ENCODE results near the gene POU2F2. TPM values are rescaled to one million over a fixed set of nuclear protein-coding genes. Genes with fewer than 3 reads are reported as not detected.

POU2F2 gene
- polyA plus RNA-seq, 1 of the 3 experiments (the other 2 are of a cell fraction): 0.49 TPM

DNA sequence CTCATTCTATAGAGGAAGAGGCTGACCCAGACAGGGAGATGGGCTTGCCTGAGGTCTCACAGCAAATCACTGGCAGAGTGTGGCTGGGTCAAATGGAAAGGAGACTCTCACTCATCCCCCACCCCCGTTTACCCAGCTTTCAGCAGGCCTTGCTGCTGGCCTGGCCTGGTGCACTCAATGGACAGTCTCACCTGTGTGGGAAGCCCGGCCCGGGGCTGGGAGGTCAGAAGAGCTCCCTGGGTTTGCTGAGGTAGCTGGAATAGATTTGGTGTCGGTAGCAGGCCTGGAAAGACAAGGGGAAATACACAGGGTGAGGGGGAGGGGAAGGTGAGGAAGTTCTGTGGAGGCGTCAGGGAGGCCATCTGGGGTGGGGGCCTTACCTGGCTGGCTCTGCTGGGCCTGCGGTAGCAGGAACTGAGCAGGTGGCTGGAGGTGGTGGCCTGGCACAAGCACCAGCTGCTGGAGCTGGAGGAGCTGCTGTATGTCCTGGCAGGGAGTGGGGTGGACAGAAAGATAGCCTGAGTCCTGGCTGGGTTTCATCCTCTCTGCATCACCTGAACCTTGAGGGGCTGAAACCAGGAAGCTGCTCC is 32.8 kb downstream of the POU2F2 start:
- no peaks in the 10 kb centered on the region for H3K79me2 ChIP-seq (ENCODE audit: insufficient read depth)
- no peaks in the 10 kb centered on the region for H3K9me2 ChIP-seq
- peaks cover 9% of the 10 kb centered on the region for H3F3A ChIP-seq (replicated peaks; ENCODE audit: insufficient read depth)
- 76% methylated on average over 5 of the region's 6 CpGs for WGBS (ENCODE audit: low lambda C conversion rate)
- no peak overlapping the region for H2AFZ ChIP-seq (ENCODE audit: low read depth)
- ChIA-PET POLR2A (no interaction called here), CTCF (interaction anchor here (0.7 to 3.3 kb wide), 7 partner anchors 9 to 145 kb away, joined by 3 to 24 read pairs (median 3); no protein-coding TSS in a partner anchor)
- H3K9me3 ChIP-seq: no peaks in the 10 kb centered on the region
- H3K4me2 ChIP-seq: no peak overlapping the region
- TF ChIP-seq POLR2AphosphoS5 (IDR thresholded peaks at IDR 0.05; ENCODE audit: low read depth, low read length): no peak
- TF ChIP-seq FOSL2 (IDR thresholded peaks at IDR 0.05; ENCODE audit: borderline replicate concordance, low read depth): no peak
- no peak for TF ChIP-seq FOXJ3 (CRISPR knock-in tag; IDR thresholded peaks at IDR 0.05)
- TF ChIP-seq, protein P1, sequence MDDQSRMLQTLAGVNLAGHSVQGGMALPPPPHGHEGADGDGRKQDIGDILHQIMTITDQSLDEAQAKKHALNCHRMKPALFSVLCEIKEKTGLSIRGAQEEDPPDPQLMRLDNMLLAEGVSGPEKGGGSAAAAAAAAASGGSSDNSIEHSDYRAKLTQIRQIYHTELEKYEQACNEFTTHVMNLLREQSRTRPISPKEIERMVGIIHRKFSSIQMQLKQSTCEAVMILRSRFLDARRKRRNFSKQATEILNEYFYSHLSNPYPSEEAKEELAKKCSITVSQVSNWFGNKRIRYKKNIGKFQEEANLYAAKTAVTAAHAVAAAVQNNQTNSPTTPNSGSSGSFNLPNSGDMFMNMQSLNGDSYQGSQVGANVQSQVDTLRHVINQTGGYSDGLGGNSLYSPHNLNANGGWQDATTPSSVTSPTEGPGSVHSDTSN (IDR thresholded peaks at IDR 0.05): no peak
- TF ChIP-seq ELF1 (IDR thresholded peaks at IDR 0.05): no peak
- no peak for TF ChIP-seq TEAD4 (IDR thresholded peaks at IDR 0.05; ENCODE audit: borderline replicate concordance, insufficient read depth)
- TF ChIP-seq CHD2 (IDR thresholded peaks at IDR 0.05; ENCODE audit: low read length, partially characterized antibody): no peak
- no peak for TF ChIP-seq YY1 (IDR thresholded peaks at IDR 0.05; ENCODE audit: low read depth)
- TF ChIP-seq SMC3 (IDR thresholded peaks at IDR 0.05; ENCODE audit: low read depth, low read length): no peak
- TF ChIP-seq, protein P2, sequence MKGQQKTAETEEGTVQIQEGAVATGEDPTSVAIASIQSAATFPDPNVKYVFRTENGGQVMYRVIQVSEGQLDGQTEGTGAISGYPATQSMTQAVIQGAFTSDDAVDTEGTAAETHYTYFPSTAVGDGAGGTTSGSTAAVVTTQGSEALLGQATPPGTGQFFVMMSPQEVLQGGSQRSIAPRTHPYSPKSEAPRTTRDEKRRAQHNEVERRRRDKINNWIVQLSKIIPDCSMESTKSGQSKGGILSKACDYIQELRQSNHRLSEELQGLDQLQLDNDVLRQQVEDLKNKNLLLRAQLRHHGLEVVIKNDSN (IDR thresholded peaks at IDR 0.05; ENCODE audit: borderline replicate concordance, low read depth): no peak
- TF ChIP-seq, protein P3, sequence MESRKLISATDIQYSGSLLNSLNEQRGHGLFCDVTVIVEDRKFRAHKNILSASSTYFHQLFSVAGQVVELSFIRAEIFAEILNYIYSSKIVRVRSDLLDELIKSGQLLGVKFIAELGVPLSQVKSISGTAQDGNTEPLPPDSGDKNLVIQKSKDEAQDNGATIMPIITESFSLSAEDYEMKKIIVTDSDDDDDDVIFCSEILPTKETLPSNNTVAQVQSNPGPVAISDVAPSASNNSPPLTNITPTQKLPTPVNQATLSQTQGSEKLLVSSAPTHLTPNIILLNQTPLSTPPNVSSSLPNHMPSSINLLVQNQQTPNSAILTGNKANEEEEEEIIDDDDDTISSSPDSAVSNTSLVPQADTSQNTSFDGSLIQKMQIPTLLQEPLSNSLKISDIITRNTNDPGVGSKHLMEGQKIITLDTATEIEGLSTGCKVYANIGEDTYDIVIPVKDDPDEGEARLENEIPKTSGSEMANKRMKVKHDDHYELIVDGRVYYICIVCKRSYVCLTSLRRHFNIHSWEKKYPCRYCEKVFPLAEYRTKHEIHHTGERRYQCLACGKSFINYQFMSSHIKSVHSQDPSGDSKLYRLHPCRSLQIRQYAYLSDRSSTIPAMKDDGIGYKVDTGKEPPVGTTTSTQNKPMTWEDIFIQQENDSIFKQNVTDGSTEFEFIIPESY (IDR thresholded peaks at IDR 0.05; ENCODE audit: borderline replicate concordance, low read depth): no peak
- no peak for TF ChIP-seq MXI1 (IDR thresholded peaks at IDR 0.05; ENCODE audit: low read depth, low read length)
- TF ChIP-seq RFX5 (IDR thresholded peaks at IDR 0.05; ENCODE audit: low read length): no peak
- TF ChIP-seq, protein P4, sequence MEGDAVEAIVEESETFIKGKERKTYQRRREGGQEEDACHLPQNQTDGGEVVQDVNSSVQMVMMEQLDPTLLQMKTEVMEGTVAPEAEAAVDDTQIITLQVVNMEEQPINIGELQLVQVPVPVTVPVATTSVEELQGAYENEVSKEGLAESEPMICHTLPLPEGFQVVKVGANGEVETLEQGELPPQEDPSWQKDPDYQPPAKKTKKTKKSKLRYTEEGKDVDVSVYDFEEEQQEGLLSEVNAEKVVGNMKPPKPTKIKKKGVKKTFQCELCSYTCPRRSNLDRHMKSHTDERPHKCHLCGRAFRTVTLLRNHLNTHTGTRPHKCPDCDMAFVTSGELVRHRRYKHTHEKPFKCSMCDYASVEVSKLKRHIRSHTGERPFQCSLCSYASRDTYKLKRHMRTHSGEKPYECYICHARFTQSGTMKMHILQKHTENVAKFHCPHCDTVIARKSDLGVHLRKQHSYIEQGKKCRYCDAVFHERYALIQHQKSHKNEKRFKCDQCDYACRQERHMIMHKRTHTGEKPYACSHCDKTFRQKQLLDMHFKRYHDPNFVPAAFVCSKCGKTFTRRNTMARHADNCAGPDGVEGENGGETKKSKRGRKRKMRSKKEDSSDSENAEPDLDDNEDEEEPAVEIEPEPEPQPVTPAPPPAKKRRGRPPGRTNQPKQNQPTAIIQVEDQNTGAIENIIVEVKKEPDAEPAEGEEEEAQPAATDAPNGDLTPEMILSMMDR (IDR thresholded peaks at IDR 0.05): no peak
- peaks cover 0 to 8% of the 10 kb centered on the region in 2 experiments; a peak in 1 of 4 replicates for H3K4me1 ChIP-seq (ENCODE audit: control insufficient read depth in 1 of 2, insufficient read depth in 2 of 2, low read depth in 1 of 2, low read length in 1 of 2)
- no peaks in the 10 kb centered on the region for H4K20me1 ChIP-seq (ENCODE audit: insufficient read depth)
- no peaks in the 10 kb centered on the region for H3K36me3 ChIP-seq (replicated peaks in 1 of 2; ENCODE audit: control insufficient read depth in 1 of 2, insufficient read depth in 2 of 2, low read length in 1 of 2)
- no peak for DNase-seq
- H3K27ac ChIP-seq (ENCODE audit: low read depth in 2 of 2, low read length in 1 of 2): no peak overlapping the region
- no peak overlapping the region for H3K4me3 ChIP-seq (ENCODE audit: low read depth in 2 of 2, low read length in 1 of 2)
- no peaks in the 10 kb centered on the region for H3K27me3 ChIP-seq (ENCODE audit: insufficient read depth)
- H3K9ac ChIP-seq: no peak overlapping the region

Data from SK-N-SH (cell line).